ENCODE data around the gene AKR1B1. TPM values are rescaled to one million over a fixed set of nuclear protein-coding genes. Genes with fewer than 3 reads are reported as not detected.

Gene AKR1B1
- polyA plus RNA-seq, 1 experiment: 337 TPM

DNA sequence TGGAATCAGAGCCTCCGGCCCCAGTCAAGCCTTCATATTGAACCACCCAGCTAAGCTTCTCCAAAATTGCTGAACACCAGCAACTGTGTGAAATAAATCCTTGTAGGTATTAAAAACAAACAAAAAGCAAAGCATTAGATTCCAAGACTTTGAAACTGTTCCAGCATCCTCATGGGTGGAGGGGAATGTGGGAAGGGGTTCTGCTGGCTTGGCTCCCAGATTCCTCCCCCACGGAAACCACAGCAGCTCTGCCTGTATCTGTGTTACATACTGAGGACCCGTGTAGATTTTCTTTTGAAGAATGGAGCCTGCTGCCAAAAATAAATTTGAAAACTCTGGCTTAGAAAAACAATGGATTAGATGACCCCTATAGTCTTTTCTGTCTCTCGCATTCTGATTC, 20.0 kb downstream of the AKR1B1 start:
- TF ChIP-seq, protein P1, sequence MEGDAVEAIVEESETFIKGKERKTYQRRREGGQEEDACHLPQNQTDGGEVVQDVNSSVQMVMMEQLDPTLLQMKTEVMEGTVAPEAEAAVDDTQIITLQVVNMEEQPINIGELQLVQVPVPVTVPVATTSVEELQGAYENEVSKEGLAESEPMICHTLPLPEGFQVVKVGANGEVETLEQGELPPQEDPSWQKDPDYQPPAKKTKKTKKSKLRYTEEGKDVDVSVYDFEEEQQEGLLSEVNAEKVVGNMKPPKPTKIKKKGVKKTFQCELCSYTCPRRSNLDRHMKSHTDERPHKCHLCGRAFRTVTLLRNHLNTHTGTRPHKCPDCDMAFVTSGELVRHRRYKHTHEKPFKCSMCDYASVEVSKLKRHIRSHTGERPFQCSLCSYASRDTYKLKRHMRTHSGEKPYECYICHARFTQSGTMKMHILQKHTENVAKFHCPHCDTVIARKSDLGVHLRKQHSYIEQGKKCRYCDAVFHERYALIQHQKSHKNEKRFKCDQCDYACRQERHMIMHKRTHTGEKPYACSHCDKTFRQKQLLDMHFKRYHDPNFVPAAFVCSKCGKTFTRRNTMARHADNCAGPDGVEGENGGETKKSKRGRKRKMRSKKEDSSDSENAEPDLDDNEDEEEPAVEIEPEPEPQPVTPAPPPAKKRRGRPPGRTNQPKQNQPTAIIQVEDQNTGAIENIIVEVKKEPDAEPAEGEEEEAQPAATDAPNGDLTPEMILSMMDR (IDR thresholded peaks at IDR 0.05; ENCODE audit: low read depth, low read length): no peak
- no peaks in the 10 kb centered on the region for H3K27me3 ChIP-seq (ENCODE audit: control insufficient read depth, insufficient read depth, low read length)
- ChIA-PET POLR2A (no interaction called here), CTCF (interaction anchor here (1.0 to 1.8 kb wide), 2 partner anchors 73 to 75 kb away, joined by 3 to 5 read pairs; no protein-coding TSS in a partner anchor)
- H3K27ac ChIP-seq (ENCODE audit: low read depth, low read length): no peak overlapping the region
- DNase-seq (ENCODE audit: low read depth, low spot score): no peak
- H3K4me3 ChIP-seq (ENCODE audit: low read depth, low read length): no peak overlapping the region
- peaks cover 4% of the 10 kb centered on the region for H3K9me3 ChIP-seq (ENCODE audit: control insufficient read depth, insufficient read depth, low read length)

DNA sequence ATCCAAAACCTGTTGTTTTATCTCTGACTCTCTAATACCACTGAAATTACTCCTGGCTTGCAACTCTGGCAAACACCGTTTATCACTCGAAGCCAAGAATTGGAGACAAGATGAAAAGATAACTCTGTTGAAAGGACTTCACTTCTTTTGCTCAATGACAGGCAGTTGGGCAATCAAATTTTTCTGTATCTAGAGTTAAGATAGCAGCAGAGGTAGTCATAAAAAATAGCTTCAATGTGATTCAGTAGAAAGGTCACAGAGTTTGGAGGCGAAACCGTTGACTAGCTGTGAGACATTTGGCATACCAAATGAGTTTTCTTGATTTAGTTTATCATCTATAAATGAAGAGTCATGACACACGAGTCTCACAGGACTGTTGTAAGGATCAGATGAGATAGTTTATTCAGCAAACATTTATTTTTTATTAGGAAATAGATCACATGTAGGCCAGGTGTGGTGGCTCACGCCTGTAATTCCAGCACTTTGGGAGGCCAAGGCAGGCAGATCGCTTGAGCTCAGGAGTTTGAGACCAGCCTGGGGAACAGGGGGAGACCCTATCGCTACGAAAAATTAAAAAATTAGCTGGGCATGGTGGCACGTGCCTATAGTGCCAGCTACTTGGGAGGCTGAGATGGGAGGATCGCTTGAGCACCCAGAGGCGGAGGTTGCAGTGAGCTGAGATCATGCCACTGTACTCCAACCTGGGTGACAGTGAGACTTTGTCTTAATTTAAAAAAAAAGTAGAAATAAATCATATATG, 23.6 kb downstream of the AKR1B1 start:
- peaks cover 4% of the 10 kb centered on the region; the same call in 1 of the 2 replicates for H3K9me3 ChIP-seq (ENCODE audit: control insufficient read depth, insufficient read depth, low read length)
- H3K4me3 ChIP-seq (ENCODE audit: low read depth, low read length): no peak overlapping the region
- no peak for DNase-seq (ENCODE audit: low read depth, low spot score)
- no peaks in the 10 kb centered on the region for H3K27me3 ChIP-seq (ENCODE audit: control insufficient read depth, insufficient read depth, low read length)
- no peak overlapping the region for H3K27ac ChIP-seq (ENCODE audit: low read depth, low read length)
- ChIA-PET CTCF (interaction anchor here (0.7 to 1.7 kb wide), 6 partner anchors 39 to 112 kb away, joined by 3 to 15 read pairs (median 5); no protein-coding TSS in a partner anchor), POLR2A (no interaction called here)
- TF ChIP-seq, protein P1 (IDR thresholded peaks at IDR 0.05; ENCODE audit: low read depth, low read length): no peak

DNA sequence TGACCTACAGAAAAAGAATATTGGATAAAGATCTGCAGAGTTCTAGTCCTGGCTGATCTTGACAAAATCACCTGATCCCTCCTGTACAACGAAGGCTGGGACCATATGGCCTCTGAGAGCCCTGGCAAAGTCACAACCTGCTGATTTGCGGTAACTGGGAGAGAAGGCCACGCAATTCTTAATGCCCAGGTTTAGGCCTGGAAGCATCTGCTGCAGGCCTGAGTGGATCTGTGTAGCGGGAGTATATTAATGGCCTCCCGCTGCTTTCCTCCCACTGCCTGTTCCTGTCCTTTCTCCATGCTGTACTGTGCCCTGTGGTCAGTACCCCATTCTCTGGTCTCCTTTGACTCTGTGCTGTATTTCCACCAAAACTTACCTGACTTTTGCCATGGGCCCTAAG, 24.2 kb downstream of the AKR1B1 start:
- H3K27ac ChIP-seq (ENCODE audit: low read depth, low read length): no peak overlapping the region
- peaks cover 4% of the 10 kb centered on the region; the same call in 1 of the 2 replicates for H3K9me3 ChIP-seq (ENCODE audit: control insufficient read depth, insufficient read depth, low read length)
- no peak overlapping the region for H3K4me3 ChIP-seq (ENCODE audit: low read depth, low read length)
- no peak for DNase-seq (ENCODE audit: low read depth, low spot score)
- peaks cover 3% of the 10 kb centered on the region for H3K27me3 ChIP-seq (ENCODE audit: control insufficient read depth, insufficient read depth, low read length)
- TF ChIP-seq, protein P1 (IDR thresholded peaks at IDR 0.05; ENCODE audit: low read depth, low read length): no peak
- POLR2A ChIA-PET: no interaction called here
- CTCF ChIA-PET: interaction anchor here (0.7 to 1.7 kb wide), 5 partner anchors 39 to 113 kb away, joined by 3 to 15 read pairs (median 5); no protein-coding TSS in a partner anchor

DNA sequence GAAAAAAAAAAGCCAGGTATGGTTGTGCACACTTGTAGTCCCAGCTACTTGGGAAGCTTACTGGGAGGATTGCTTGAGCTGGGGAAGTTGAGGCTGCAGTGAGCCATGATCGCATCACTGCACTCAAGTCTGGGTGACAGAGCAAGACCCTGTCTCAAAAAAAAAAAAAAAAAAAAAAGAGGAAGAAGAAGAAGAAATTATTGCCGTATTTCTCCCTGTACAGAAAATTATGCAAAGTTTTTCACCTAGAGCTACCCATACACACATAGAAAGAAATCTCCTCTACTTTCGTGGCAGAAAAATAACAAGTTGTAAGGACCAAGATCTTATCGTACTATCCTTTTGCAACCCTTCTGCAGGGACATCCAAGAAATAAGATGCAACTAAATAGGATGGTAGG, 25.5 kb downstream of the AKR1B1 start:
- peaks cover 3% of the 10 kb centered on the region for H3K27me3 ChIP-seq (ENCODE audit: control insufficient read depth, insufficient read depth, low read length)
- DNase-seq (ENCODE audit: low read depth, low spot score): no peak
- no peaks in the 10 kb centered on the region for H3K9me3 ChIP-seq (ENCODE audit: control insufficient read depth, insufficient read depth, low read length)
- no peak overlapping the region for H3K4me3 ChIP-seq (ENCODE audit: low read depth, low read length)
- no peak overlapping the region for H3K27ac ChIP-seq (ENCODE audit: low read depth, low read length)
- ChIA-PET CTCF (interaction anchor here (0.7 to 3.5 kb wide), 41 partner anchors 9 to 1620 kb away, joined by 3 to 260 read pairs (median 5); partner anchors contain the start of genes AKR1B1 and AKR1B15), POLR2A (interaction anchor here (0.8 to 2.1 kb wide), 5 partner anchors 15 to 80 kb away, joined by 4 to 15 read pairs (median 7); partner anchors contain the start of gene AKR1B1)
- TF ChIP-seq, protein P1 (IDR thresholded peaks at IDR 0.05; ENCODE audit: low read depth, low read length): no peak

Measured in AG04450 (cell line).